Natural killer cell (primary cell): ENCODE data around the gene ZNF644. TPM values are rescaled to one million over a fixed set of nuclear protein-coding genes. Genes with fewer than 3 reads are reported as not detected.
A peak's percentile ranks its signal among the peaks of the same experiment; 100 is the strongest.

ENCODE experiments used
- ATAC-seq, 3 donors: fragments of 150-1000 bp in 2 of 3; fragments of 200-7000 bp in 1 of 3; cut with Tn5 transposase; 1 replicate in 1 of 3; 2 replicates in 2 of 3; pipeline ENCODE4 v1.10.0; 2021; ENCODE audit warnings: mild to moderate bottlenecking in 2 of 3, moderate library complexity in 2 of 3
- DNase-seq, 2 donors: peaks; one replicate each; pipeline versions ENCODE4 v3.0.0 to v3.0.0-alpha.2; 2013 to 2021; ENCODE audit warnings: mixed read lengths in 1 of 2
- H3K27ac ChIP-seq: one replicate; pipeline ENCODE4 v1.5.1; 2013; ENCODE audit warnings: mild to moderate bottlenecking, low read length
- H3K27me3 ChIP-seq: one replicate; pipeline ENCODE4 v1.6.1; 2013; ENCODE audit warnings: low read length; ENCODE audit not compliant: control insufficient read depth, insufficient read depth
- H3K36me3 ChIP-seq: one replicate; pipeline ENCODE4 v1.6.1; 2013; ENCODE audit warnings: low read length; ENCODE audit not compliant: control insufficient read depth, insufficient read depth
- H3K4me1 ChIP-seq: one replicate; pipeline ENCODE4 v1.6.1; 2013; ENCODE audit warnings: low read length; ENCODE audit not compliant: control insufficient read depth, insufficient read depth
- H3K4me3 ChIP-seq: one replicate; pipeline ENCODE4 v1.5.1; 2013; ENCODE audit warnings: low read length
- H3K9me3 ChIP-seq: one replicate; pipeline ENCODE4 v1.6.1; 2013; ENCODE audit warnings: low read length; ENCODE audit not compliant: control insufficient read depth, insufficient read depth
- H3K27ac Mint-ChIP-seq, 2 donors: one replicate each; pipeline ENCODE4 v1.8.0; 2022; ENCODE audit warnings: mild to moderate bottlenecking in 2 of 2, mixed read lengths in 2 of 2, moderate library complexity in 1 of 2
- H3K27me3 Mint-ChIP-seq, 2 donors: one replicate each; pipeline ENCODE4 v1.8.0; 2022; ENCODE audit warnings: low read depth in 2 of 2, mixed read lengths in 2 of 2
- H3K36me3 Mint-ChIP-seq: one replicate; pipeline ENCODE4 v1.8.0; 2022; ENCODE audit warnings: mixed read lengths
- H3K4me1 Mint-ChIP-seq, 2 donors: one replicate each; pipeline ENCODE4 v1.8.0; 2022; ENCODE audit warnings: mixed read lengths in 2 of 2
- H3K4me3 Mint-ChIP-seq: one replicate; pipeline ENCODE4 v1.8.0; 2022; ENCODE audit warnings: mild to moderate bottlenecking, moderate library complexity, mixed read lengths
- H3K9me3 Mint-ChIP-seq, 2 donors: one replicate each; pipeline ENCODE4 v1.8.0; 2022; ENCODE audit warnings: mixed read lengths in 2 of 2
- WGBS: methylation state at CpG from one replicate; pipeline ENCODE4 v1.1.7; 2013; ENCODE audit warnings: missing lambda C conversion rate; ENCODE audit not compliant: insufficient coverage; 5-methylcytosine and 5-hydroxymethylcytosine counted together
- intact Hi-C: fragments of 100-400 bp; cut with micrococcal nuclease; formaldehyde crosslinking; loops from one replicate; pipeline ENCODE4 v1.14.2; 2022
- total RNA-seq, 4 donors: library from RNA; stranded (reverse); fragments of 120-200 nt in 1 of 4; gene quantifications; one replicate each; pipeline versions ENCODE4 v1.2.3 to v1.2.4, GENCODE V29; 2013 to 2022
- TF ChIP-seq, protein P1 (sequence below): fragments of 200-600 bp; IDR thresholded peaks from one replicate; pipeline ENCODE4 v1.8.0; 2022; ENCODE audit warnings: antibody characterized with exemption

Gene ZNF644
- total RNA-seq, 3 donors from 2014 or later (not counting 1 experiment from before 2014, with no cell fraction given), result 135 to 157 (median 142) TPM

DNA sequence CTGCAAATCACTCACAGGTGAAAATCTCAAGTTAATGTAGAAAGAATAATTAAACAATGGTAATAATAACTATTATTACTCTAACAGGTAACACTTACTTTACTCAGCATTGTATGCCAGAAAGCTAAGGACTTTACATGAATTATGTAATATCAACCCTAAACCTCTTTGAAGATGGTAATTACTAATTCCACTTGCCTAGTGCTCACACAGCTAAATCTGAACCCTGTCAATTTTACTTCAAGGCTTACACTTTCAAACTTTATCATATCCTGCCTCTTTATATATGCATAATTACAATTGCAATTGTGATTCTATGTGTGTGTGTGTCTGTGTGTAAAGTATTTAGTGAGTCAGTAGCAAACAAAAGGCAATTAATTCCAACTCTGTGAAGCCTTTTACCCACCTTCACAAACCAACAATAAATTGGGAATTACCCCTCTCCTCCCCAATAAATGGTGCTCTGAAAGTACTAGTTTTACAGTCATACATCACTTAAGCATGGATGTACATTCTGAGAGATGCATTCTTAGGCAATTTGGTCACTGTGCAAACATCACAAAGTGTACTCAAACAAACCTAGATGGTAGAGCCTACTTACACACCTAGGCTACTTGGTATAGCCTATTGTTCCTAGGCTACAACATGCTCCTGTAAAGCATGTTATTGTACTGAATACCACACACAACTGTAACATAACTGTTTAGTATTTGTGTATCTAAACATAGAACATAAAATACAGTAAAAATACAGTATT, 5.9 kb downstream of the ZNF644 start:
- TF ChIP-seq, protein P1, sequence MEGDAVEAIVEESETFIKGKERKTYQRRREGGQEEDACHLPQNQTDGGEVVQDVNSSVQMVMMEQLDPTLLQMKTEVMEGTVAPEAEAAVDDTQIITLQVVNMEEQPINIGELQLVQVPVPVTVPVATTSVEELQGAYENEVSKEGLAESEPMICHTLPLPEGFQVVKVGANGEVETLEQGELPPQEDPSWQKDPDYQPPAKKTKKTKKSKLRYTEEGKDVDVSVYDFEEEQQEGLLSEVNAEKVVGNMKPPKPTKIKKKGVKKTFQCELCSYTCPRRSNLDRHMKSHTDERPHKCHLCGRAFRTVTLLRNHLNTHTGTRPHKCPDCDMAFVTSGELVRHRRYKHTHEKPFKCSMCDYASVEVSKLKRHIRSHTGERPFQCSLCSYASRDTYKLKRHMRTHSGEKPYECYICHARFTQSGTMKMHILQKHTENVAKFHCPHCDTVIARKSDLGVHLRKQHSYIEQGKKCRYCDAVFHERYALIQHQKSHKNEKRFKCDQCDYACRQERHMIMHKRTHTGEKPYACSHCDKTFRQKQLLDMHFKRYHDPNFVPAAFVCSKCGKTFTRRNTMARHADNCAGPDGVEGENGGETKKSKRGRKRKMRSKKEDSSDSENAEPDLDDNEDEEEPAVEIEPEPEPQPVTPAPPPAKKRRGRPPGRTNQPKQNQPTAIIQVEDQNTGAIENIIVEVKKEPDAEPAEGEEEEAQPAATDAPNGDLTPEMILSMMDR, result no peak
- ATAC-seq (no peak), DNase-seq (no peak)
- peaks cover 73 to 78% of the 10 kb centered on the region in 2 donors for H3K4me1 Mint-ChIP-seq
- Histone ChIP-seq H3K36me3 (peaks cover 5% of the 10 kb centered on the region), H3K27me3 (no peaks in the 10 kb centered on the region), H3K4me3 (no peak overlapping the region), H3K9me3 (no peaks in the 10 kb centered on the region), H3K27ac (no peak overlapping the region), H3K4me1 (peaks cover 11% of the 10 kb centered on the region)
- no peak overlapping the region for H3K4me3 Mint-ChIP-seq
- no peaks in the 10 kb centered on the region for H3K36me3 Mint-ChIP-seq
- H3K27ac Mint-ChIP-seq, result peak overlapping the region; percentile 45 to 47
- H3K27me3 Mint-ChIP-seq, result no peaks in the 10 kb centered on the region
- intact Hi-C loops, result loop anchor here (10.0 kb wide), 1 partner anchor 51 kb away; no protein-coding TSS in a partner anchor
- no peaks in the 10 kb centered on the region for H3K9me3 Mint-ChIP-seq

GRCh38 chr1:91015358-91015780, 6.5 kb downstream of the ZNF644 start:
- H3K36me3 ChIP-seq, result peaks cover 5% of the 10 kb centered on the region
- Mint-ChIP-seq H3K4me1 (peaks cover 71 to 72% of the 10 kb centered on the region in 2 donors), H3K4me3 (no peak overlapping the region), H3K27ac (peak overlapping the region; percentile 2 to 34), H3K36me3 (no peaks in the 10 kb centered on the region), H3K27me3 (no peaks in the 10 kb centered on the region), H3K9me3 (no peaks in the 10 kb centered on the region)
- ATAC-seq, result no peak
- peaks cover 9% of the 10 kb centered on the region for H3K4me1 ChIP-seq
- TF ChIP-seq, protein P1, result no peak
- no peaks in the 10 kb centered on the region for H3K9me3 ChIP-seq
- DNase-seq, result no peak
- H3K27me3 ChIP-seq, result no peaks in the 10 kb centered on the region
- WGBS, result 97% methylated on average over 3 of the region's 4 CpGs
- no peak overlapping the region for H3K4me3 ChIP-seq
- H3K27ac ChIP-seq, result no peak overlapping the region
- intact Hi-C loops, result loop anchor here (10.0 kb wide), 1 partner anchor 51 kb away; no protein-coding TSS in a partner anchor

DNA sequence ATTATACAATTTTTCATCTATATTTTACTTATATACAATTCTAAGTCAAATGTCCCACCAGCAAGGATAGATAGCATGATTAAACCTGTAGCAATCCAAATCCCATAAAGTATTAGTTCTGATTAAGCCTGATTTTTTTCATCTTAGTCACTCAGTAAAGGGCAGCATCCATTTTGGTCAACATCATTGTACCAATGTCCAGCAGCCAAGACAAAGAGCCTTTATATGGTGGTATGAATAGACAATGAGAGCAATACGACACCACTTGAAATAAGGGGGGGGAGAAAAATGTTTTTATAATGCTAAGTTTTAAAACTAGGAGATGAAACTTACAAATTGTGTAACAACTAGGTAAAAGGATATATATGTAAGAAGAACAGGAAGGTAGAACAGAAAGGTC, 7.4 kb downstream of the ZNF644 start:
- TF ChIP-seq, protein P1, result no peak
- no peaks in the 10 kb centered on the region for H3K36me3 Mint-ChIP-seq
- Histone ChIP-seq H3K36me3 (peaks cover 5% of the 10 kb centered on the region), H3K27me3 (no peaks in the 10 kb centered on the region), H3K9me3 (no peaks in the 10 kb centered on the region), H3K4me3 (no peak overlapping the region), H3K27ac (no peak overlapping the region), H3K4me1 (peaks cover 10% of the 10 kb centered on the region)
- no peak for DNase-seq
- H3K4me3 Mint-ChIP-seq, result no peak overlapping the region
- intact Hi-C loops, result loop anchor here (10.0 kb wide), 1 partner anchor 50 kb away; no protein-coding TSS in a partner anchor
- H3K4me1 Mint-ChIP-seq, result peaks cover 74 to 75% of the 10 kb centered on the region in 2 donors
- WGBS, result 100% methylated on average over 1 of the region's 1 CpG
- no peaks in the 10 kb centered on the region for H3K9me3 Mint-ChIP-seq
- no peak overlapping the region for H3K27ac Mint-ChIP-seq
- no peak for ATAC-seq
- no peaks in the 10 kb centered on the region for H3K27me3 Mint-ChIP-seq
